HG03066 (cell line): ENCODE data around the gene PGRMC2.

Source experiments
- ATAC-seq: cut with Tn5 transposase; IDR thresholded peaks from one replicate; pipeline ENCODE4 v1.9.1; 2021; ENCODE audit warnings: low read depth; ENCODE audit not compliant: unreplicated experiment

Gene PGRMC2

GRCh38 chr4:128227991-128228571 is 59.5 kb downstream of the PGRMC2 start:
- ATAC-seq = no peak

GRCh38 chr4:128225148-128225547 is 62.5 kb downstream of the PGRMC2 start:
- ATAC-seq = no peak

GRCh38 chr4:128221586-128221985 is 66.0 kb downstream of the PGRMC2 start:
- ATAC-seq = no peak

GRCh38 chr4:128220286-128221235 is 67.1 kb downstream of the PGRMC2 start:
- ATAC-seq = no peak
